Caco-2 (cell line): ENCODE measurements around the gene TECR. TPM values are rescaled to one million over a fixed set of nuclear protein-coding genes. Genes with fewer than 3 reads are reported as not detected.
A peak's percentile ranks its signal among the peaks of the same experiment; 100 is the strongest.

ENCODE experiments used
- BruUV-seq: library from RNA; stranded (reverse); fragments of 400-500 nt; replicated peaks from 2 replicates; lab custom pipeline; 2021; lab: Mats Ljungman, UMichigan
- CTCF ChIA-PET: fragments of 300-600 bp; sonication (Branson Sonifier 250); formaldehyde crosslinking; loops from one replicate; lab custom pipeline; 2022; ENCODE audit warnings: antibody characterized with exemption; lab: Charles Lee
- POLR2A ChIA-PET: fragments of 300-600 bp; sonication (Branson Sonifier 250); formaldehyde crosslinking; loops from one replicate; lab custom pipeline; 2022; ENCODE audit warnings: antibody characterized with exemption; lab: Charles Lee
- DNase-seq, 2 experiments: peaks; one replicate each; pipeline versions ENCODE4 v3.0.0 to v3.0.0-alpha.2; 2020 to 2022
- H3K27me3 ChIP-seq: replicated peaks from 2 replicates; pipeline ENCODE4 v1.6.0; 2011; ENCODE audit warnings: low read length; ENCODE audit not compliant: control insufficient read depth, insufficient read depth
- H3K36me3 ChIP-seq: 2 replicates; pipeline ENCODE4 v1.5.1; 2011; ENCODE audit warnings: low read length; ENCODE audit not compliant: control insufficient read depth, insufficient read depth
- H3K4me1 ChIP-seq: fragments of 250-450 bp; sonication (Bioruptor Pico); 2 replicates; pipeline ENCODE4 v1.5.1; 2020; ENCODE audit warnings: mild to moderate bottlenecking
- H3K4me3 ChIP-seq: 2 replicates; pipeline ENCODE4 v1.5.1; 2011; ENCODE audit warnings: low read depth, mild to moderate bottlenecking, control low read depth, low read length
- H3K9me3 ChIP-seq: fragments of 250-450 bp; sonication (Bioruptor Pico); 2 replicates; pipeline ENCODE4 v1.5.1; 2020; ENCODE audit warnings: mild to moderate bottlenecking, moderate library complexity
- H3K27ac Mint-ChIP-seq: one replicate; pipeline ENCODE4 v1.8.0; 2022; ENCODE audit warnings: mixed read lengths; ENCODE audit not compliant: unreplicated experiment
- H3K27me3 Mint-ChIP-seq: one replicate; pipeline ENCODE4 v1.8.0; 2022; ENCODE audit warnings: mixed read lengths; ENCODE audit not compliant: insufficient read depth, unreplicated experiment
- H3K36me3 Mint-ChIP-seq: one replicate; pipeline ENCODE4 v1.8.0; 2022; ENCODE audit warnings: mild to moderate bottlenecking, mixed read lengths; ENCODE audit not compliant: insufficient read depth, unreplicated experiment
- H3K4me1 Mint-ChIP-seq: one replicate; pipeline ENCODE4 v1.8.0; 2022; ENCODE audit warnings: low read depth, mixed read lengths; ENCODE audit not compliant: unreplicated experiment
- H3K4me3 Mint-ChIP-seq: one replicate; pipeline ENCODE4 v1.8.0; 2022; ENCODE audit warnings: mild to moderate bottlenecking, moderate library complexity, mixed read lengths; ENCODE audit not compliant: unreplicated experiment
- H3K9me3 Mint-ChIP-seq: one replicate; pipeline ENCODE4 v1.8.0; 2022; ENCODE audit warnings: mixed read lengths; ENCODE audit not compliant: unreplicated experiment
- intact Hi-C: fragments of 100-400 bp; cut with micrococcal nuclease; formaldehyde crosslinking; loops from one replicate; pipeline ENCODE4 v1.10.0; 2022; ENCODE audit not compliant: unreplicated experiment
- total RNA-seq: library from RNA; stranded (reverse); gene quantifications from 2 replicates; pipeline ENCODE4 v1.2.3, GENCODE V29; 2022
- TF ChIP-seq, protein P1 (sequence below), 2 experiments: fragments of 200-600 bp in 1 of 2; IDR thresholded peaks; 1 replicate in 1 of 2; 2 replicates in 1 of 2; pipeline versions ENCODE4 v1.5.1 to v1.8.0; 2011 to 2022; ENCODE audit warnings: antibody characterized with exemption in 1 of 2, control low read depth in 1 of 2, inconsistent platforms in 1 of 2, low read depth in 1 of 2, low read length in 1 of 2, mild to moderate bottlenecking in 1 of 2, moderate library complexity in 1 of 2; ENCODE audit not compliant: insufficient read depth in 1 of 2, severe bottlenecking in 1 of 2, unreplicated experiment in 1 of 2

Gene TECR
- total RNA-seq, 1 experiment from 2014 or later, result 300 TPM

- Histone ChIP-seq H3K9me3 (no peaks in the 10 kb centered on the region), H3K4me1 (peaks cover 10% of the 10 kb centered on the region; the same call in 1 of the 2 replicates), H3K4me3 (peak overlapping the region; percentile 91), H3K27me3 (no peaks in the 10 kb centered on the region), H3K36me3 (no peaks in the 10 kb centered on the region; the same call in none of the 2 replicates)
- DNase-seq, result peak; percentile 92 to 95
- TF ChIP-seq, protein P1, sequence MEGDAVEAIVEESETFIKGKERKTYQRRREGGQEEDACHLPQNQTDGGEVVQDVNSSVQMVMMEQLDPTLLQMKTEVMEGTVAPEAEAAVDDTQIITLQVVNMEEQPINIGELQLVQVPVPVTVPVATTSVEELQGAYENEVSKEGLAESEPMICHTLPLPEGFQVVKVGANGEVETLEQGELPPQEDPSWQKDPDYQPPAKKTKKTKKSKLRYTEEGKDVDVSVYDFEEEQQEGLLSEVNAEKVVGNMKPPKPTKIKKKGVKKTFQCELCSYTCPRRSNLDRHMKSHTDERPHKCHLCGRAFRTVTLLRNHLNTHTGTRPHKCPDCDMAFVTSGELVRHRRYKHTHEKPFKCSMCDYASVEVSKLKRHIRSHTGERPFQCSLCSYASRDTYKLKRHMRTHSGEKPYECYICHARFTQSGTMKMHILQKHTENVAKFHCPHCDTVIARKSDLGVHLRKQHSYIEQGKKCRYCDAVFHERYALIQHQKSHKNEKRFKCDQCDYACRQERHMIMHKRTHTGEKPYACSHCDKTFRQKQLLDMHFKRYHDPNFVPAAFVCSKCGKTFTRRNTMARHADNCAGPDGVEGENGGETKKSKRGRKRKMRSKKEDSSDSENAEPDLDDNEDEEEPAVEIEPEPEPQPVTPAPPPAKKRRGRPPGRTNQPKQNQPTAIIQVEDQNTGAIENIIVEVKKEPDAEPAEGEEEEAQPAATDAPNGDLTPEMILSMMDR (IDR thresholded peaks at IDR 0.05; ENCODE audit: insufficient read depth in 1 of 2, low read depth in 1 of 2, low read length in 1 of 2, severe bottlenecking in 1 of 2, unreplicated experiment in 1 of 2), result no peak
- ChIA-PET CTCF (no interaction called here), POLR2A (interaction anchor here (0.6 to 1.2 kb wide), 5 partner anchors 12 to 58 kb away, joined by 3 to 6 read pairs (median 5); partner anchors contain the start of genes DNAJB1 and NDUFB7)
- Mint-ChIP-seq H3K36me3 (peaks cover 38% of the 10 kb centered on the region), H3K4me3 (peak overlapping the region; percentile 97), H3K27me3 (no peaks in the 10 kb centered on the region), H3K4me1 (no peaks in the 10 kb centered on the region), H3K9me3 (no peaks in the 10 kb centered on the region), H3K27ac (peak overlapping the region; percentile 93)
- intact Hi-C loops, result loop anchor here (1.0 kb wide), 1 partner anchor 21 kb away; no protein-coding TSS in a partner anchor
- BruUV-seq, result no TSS peak
Measured at GRCh38 chr19:14530005-14530348, 583 bp downstream of the TECR start.

DNA sequence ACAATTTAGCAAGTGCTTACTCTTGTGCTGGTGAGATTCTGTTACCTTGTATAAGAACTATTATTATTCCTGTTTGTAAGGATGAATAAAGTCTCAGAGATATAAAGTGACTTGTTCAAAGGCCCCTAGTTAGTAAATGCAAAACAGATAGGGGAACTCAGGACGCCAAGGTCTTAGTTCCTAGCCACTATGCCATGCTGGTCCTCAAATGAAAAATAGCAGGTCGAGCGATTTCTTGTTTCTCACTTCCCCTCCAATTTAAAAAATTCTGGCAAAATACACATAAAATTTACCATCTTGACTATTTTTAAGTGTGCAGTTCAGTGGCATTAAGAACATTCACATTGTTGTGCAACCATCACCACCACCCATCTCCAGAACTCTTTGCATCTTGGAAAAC is 1.1 kb downstream of the TECR start:
- CTCF ChIA-PET, result no interaction called here
- H3K4me3 Mint-ChIP-seq, result peak overlapping the region; percentile 97
- peaks cover 38% of the 10 kb centered on the region for H3K36me3 Mint-ChIP-seq
- H3K27me3 Mint-ChIP-seq, result no peaks in the 10 kb centered on the region
- Histone ChIP-seq H3K4me3 (peak overlapping the region; percentile 91), H3K4me1 (peaks cover 10% of the 10 kb centered on the region; the same call in 1 of the 2 replicates), H3K27me3 (no peaks in the 10 kb centered on the region), H3K36me3 (no peaks in the 10 kb centered on the region; the same call in none of the 2 replicates), H3K9me3 (no peaks in the 10 kb centered on the region)
- H3K9me3 Mint-ChIP-seq, result no peaks in the 10 kb centered on the region
- TF ChIP-seq, protein P1 (IDR thresholded peaks at IDR 0.05; ENCODE audit: insufficient read depth in 1 of 2, low read depth in 1 of 2, low read length in 1 of 2, severe bottlenecking in 1 of 2, unreplicated experiment in 1 of 2), result no peak
- H3K4me1 Mint-ChIP-seq, result no peaks in the 10 kb centered on the region
- intact Hi-C loops, result loop anchor here (1.0 kb wide), 1 partner anchor 21 kb away; no protein-coding TSS in a partner anchor
- peak overlapping the region; percentile 93 for H3K27ac Mint-ChIP-seq
- BruUV-seq, result no TSS peak
- POLR2A ChIA-PET, result interaction anchor here (0.6 to 1.2 kb wide), 6 partner anchors 12 to 58 kb away, joined by 3 to 6 read pairs (median 4); partner anchors contain the start of genes DNAJB1 and NDUFB7
- no peak for DNase-seq

- Histone ChIP-seq H3K4me3 (no peak overlapping the region), H3K36me3 (no peaks in the 10 kb centered on the region; the same call in none of the 2 replicates), H3K9me3 (no peaks in the 10 kb centered on the region), H3K4me1 (peaks cover 20% of the 10 kb centered on the region), H3K27me3 (no peaks in the 10 kb centered on the region)
- H3K27ac Mint-ChIP-seq, result no peak overlapping the region
- H3K27me3 Mint-ChIP-seq, result no peaks in the 10 kb centered on the region
- no peaks in the 10 kb centered on the region for H3K9me3 Mint-ChIP-seq
- no peak overlapping the region for H3K4me3 Mint-ChIP-seq
- no TSS peak for BruUV-seq
- H3K4me1 Mint-ChIP-seq, result no peaks in the 10 kb centered on the region
- CTCF ChIA-PET, result no interaction called here
- DNase-seq, result no peak
- TF ChIP-seq, protein P1 (IDR thresholded peaks at IDR 0.05; ENCODE audit: insufficient read depth in 1 of 2, low read depth in 1 of 2, low read length in 1 of 2, severe bottlenecking in 1 of 2, unreplicated experiment in 1 of 2), result no peak
- POLR2A ChIA-PET, result no interaction called here
- peaks cover 52% of the 10 kb centered on the region for H3K36me3 Mint-ChIP-seq
- intact Hi-C loops, result no loop called here
Measured at GRCh38 chr19:14533450-14533849, 4.1 kb downstream of the TECR start.
